Fibroblast of the aortic adventitia (primary cell): ENCODE results near the gene DTNBP1. TPM values are rescaled to one million over a fixed set of nuclear protein-coding genes. Genes with fewer than 3 reads are reported as not detected.

ENCODE experiments used
- DNase-seq: peaks from one replicate; pipeline ENCODE4 v3.0.0-alpha.2; 2010; ENCODE audit warnings: low read depth
- H3K4me3 ChIP-seq: 2 replicates; pipeline ENCODE4 v1.5.1; 2011; ENCODE audit warnings: low read depth, mild to moderate bottlenecking, control low read depth, low read length, moderate library complexity
- total RNA-seq: library from RNA; depleted of rRNA; stranded (reverse); fragments of >200 nt; gene quantifications from 2 replicates; pipeline ENCODE4 v1.2.3, GENCODE V29; 2012; ENCODE audit warnings: low replicate concordance
- TF ChIP-seq, protein P1 (sequence below): IDR thresholded peaks from 2 replicates; pipeline ENCODE4 v1.5.1; 2011; ENCODE audit warnings: mild to moderate bottlenecking, low read length, control low read depth, inconsistent platforms; ENCODE audit not compliant: insufficient read depth

The DTNBP1 gene
- total RNA-seq, 1 donor, result 5.8 TPM

DNA sequence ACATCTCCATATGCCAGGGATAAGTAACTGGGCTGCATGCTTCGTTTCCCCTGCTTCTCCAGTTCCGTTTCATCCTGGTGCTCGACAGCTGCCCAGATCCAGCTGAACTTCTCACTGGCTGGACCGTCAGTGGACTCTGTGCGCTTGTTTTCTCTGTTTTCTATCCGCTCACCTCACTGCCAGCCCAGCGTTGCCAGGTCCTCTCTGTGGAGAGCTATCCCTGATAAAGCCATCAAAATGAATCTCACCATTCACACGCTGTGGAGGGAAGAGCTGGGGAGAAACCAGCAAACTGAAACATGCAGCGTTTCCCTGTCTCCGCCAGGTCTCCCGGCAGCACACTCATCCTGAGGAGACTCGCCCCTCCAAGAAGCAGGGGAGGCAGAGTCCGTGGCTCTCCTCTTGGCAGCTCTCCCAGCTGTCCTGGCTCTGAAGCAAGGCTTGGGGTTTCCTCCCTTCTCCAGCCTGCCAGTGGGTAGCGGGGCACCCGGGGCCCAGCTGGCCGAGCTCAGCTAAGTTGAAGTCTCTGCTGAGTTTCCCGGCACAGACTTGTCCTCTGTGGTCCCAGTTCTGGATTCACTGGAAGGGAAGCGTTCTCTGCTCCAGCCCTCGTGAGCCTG lies 160.9 kb downstream of the DTNBP1 start:
- peak; percentile 78 for DNase-seq
- TF ChIP-seq, protein P1, sequence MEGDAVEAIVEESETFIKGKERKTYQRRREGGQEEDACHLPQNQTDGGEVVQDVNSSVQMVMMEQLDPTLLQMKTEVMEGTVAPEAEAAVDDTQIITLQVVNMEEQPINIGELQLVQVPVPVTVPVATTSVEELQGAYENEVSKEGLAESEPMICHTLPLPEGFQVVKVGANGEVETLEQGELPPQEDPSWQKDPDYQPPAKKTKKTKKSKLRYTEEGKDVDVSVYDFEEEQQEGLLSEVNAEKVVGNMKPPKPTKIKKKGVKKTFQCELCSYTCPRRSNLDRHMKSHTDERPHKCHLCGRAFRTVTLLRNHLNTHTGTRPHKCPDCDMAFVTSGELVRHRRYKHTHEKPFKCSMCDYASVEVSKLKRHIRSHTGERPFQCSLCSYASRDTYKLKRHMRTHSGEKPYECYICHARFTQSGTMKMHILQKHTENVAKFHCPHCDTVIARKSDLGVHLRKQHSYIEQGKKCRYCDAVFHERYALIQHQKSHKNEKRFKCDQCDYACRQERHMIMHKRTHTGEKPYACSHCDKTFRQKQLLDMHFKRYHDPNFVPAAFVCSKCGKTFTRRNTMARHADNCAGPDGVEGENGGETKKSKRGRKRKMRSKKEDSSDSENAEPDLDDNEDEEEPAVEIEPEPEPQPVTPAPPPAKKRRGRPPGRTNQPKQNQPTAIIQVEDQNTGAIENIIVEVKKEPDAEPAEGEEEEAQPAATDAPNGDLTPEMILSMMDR, result no peak
- H3K4me3 ChIP-seq, result no peak overlapping the region

DNA sequence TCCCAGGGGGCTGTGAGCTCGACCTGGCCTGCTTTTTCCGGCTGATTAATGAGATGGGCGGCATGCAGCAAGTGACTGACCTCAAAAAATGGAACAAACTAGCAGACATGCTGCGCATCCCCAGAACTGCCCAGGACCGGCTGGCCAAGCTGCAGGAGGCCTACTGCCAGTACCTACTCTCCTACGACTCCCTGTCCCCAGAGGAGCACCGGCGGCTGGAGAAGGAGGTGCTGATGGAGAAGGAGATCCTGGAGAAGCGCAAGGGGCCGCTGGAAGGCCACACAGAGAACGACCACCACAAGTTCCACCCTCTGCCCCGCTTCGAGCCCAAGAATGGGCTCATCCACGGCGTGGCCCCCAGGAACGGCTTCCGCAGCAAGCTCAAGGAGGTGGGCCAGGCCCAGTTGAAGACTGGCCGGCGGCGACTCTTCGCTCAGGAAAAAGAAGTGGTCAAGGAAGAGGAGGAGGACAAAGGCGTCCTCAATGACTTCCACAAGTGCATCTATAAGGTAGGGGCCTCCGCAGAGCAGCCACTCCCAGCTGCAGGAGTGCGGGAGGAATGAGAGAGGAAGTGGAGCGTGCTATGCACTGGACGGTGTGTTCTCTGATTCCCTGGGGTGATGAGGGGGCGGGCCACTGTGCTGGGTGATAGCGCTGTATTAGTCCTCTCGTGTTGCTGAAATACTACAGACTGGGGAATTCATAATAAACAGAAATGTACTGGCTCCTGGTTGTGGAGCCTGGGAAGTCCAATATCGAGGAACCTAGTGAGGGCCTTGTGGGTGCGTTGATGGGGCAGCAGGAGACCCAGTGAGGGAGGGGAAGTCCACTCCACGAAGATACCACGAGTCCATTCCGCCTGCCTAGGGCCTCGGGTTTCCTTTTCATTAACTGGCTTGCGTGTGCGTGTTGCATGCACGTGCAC lies 161.7 kb downstream of the DTNBP1 start:
- DNase-seq, result no peak
- TF ChIP-seq, protein P1, result no peak
- no peak overlapping the region for H3K4me3 ChIP-seq

DNA sequence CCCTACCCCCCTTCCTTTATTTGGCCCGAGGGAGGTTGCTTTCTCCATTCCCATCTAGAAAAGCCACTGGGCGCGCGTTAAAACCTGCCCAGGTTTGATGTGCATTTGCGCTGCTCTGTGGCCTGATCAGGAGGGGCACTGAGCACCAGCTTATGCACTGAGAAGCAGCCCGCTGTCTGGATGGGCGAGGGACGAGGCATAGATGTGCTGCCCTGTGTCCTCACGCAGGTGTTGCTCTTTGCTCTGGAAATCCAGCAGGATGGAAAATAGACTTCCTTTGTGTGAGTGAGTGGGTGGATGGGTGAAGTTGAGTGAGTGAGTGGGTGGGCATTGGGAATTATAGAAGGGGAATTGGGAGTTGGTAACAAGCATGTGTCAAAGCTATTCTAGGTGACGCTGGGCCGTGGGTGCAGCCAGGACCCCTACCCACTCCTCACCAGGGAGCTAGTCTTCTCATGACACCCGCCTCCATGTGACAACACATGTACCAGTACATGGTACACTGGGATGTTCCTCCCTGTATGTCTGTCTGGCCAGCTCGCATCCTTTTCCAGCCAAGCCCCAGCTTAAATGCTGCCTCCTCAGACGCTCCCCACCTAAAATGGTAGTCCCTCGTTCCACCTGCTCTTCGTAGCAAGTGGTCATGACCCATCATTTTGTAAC lies 162.6 kb downstream of the DTNBP1 start:
- TF ChIP-seq, protein P1, result no peak
- DNase-seq, result no peak

DNA sequence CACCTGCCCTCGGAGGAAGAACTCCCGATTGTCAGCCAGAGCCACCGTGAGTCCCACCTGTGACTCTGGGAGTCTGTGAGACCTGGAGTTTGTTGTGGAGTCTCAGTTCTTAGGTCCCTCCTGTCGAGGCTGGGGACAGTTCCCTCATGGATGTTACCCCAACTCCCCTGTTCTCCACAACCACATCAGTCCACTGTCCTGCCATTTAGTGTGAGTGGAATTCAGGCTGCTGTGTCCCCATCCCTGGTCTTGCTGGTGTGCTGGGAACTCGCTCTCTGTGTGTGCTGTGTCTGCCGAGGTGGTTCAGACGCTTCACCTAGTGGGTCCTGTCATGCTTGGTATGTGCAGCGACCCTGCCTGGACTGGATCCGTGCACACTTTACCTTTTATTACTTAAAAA lies 163.2 kb downstream of the DTNBP1 start:
- no peak overlapping the region for H3K4me3 ChIP-seq
- no peak for DNase-seq
- TF ChIP-seq, protein P1, result no peak

More for the DNA sequence above, 162.6 kb downstream of the DTNBP1 start:
- H3K4me3 ChIP-seq, result no peak overlapping the region

DNA sequence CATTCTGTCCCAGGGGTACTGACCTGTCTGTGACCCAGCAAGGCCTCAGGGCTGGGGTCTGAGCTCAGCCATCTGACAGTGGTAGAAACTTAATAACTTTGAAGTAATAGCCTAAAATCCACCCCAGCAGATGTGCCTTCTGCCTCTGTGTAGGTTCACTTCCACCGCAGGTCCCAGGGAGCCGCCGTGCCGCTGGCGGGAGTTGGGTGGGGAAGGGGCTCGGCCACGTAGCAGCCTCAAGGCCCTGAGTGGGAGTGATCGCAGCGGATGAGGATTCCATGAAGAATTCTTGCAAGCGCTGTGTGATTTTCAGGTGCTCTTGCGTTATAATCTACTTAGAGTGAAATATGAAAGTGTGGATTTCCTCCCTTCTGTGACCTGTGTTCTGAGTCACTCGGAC lies 163.7 kb downstream of the DTNBP1 start:
- no peak overlapping the region for H3K4me3 ChIP-seq
- no peak for DNase-seq
- TF ChIP-seq, protein P1, result no peak

DNA sequence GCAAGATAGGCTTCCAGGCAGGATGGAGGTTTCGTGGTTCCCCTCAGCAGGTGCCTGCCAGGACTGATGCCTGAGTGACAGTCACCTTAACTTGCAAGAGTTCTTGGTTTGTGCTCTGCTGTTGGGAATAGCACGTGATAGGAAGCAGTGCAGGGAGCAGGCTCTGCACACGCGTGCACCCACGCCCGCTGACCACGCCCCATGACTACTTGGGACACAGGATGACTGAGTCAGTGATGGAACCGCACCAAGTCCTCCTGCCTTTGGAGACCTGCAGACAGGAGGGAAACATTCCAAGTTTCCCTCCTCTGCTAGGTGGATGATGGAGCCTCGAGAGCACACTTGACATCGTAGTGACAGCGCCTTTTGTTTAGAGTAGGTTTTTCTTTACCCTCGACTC lies 164.2 kb downstream of the DTNBP1 start:
- no peak overlapping the region for H3K4me3 ChIP-seq
- DNase-seq, result peak; percentile 33
- TF ChIP-seq, protein P1, result no peak
